GM23338 (cell line): ENCODE measurements around the gene IGFL4. TPM values are rescaled to one million over a fixed set of nuclear protein-coding genes. Genes with fewer than 3 reads are reported as not detected.

Experiments used
- ATAC-seq: fragments of 200-7000 bp; cut with Tn5 transposase; 3 replicates; pipeline ENCODE4 v1.9.1; 2020
- DNase-seq: peaks from one replicate; pipeline ENCODE4 v3.0.0-alpha.2; 2015; ENCODE audit warnings: low spot score
- H2AFZ ChIP-seq: fragments of 200-600 bp; sonication (generic); 2 replicates; pipeline ENCODE4 v1.8.0; 2016; ENCODE audit warnings: antibody characterized with exemption, mild to moderate bottlenecking, moderate library complexity
- H3F3A ChIP-seq: fragments of 200-600 bp; sonication (generic); replicated peaks from 2 replicates; pipeline ENCODE4 v1.8.0; 2017; ENCODE audit warnings: antibody characterized with exemption, mixed run types, low read depth
- H3K27ac ChIP-seq: fragments of 200-600 bp; sonication (generic); 2 replicates; pipeline ENCODE4 v1.6.1; 2016; ENCODE audit warnings: low read depth
- H3K27me3 ChIP-seq: fragments of 200-600 bp; sonication (generic); 2 replicates; pipeline ENCODE4 v1.8.0; 2016; ENCODE audit warnings: mild to moderate bottlenecking, mixed run types, moderate library complexity; ENCODE audit not compliant: insufficient read depth
- H3K36me3 ChIP-seq: fragments of 200-600 bp; sonication (generic); 2 replicates; pipeline ENCODE4 v1.8.0; 2016; ENCODE audit warnings: mild to moderate bottlenecking; ENCODE audit not compliant: insufficient read depth
- H3K4me1 ChIP-seq: fragments of 200-600 bp; sonication (generic); 2 replicates; pipeline ENCODE4 v1.8.0; 2016; ENCODE audit warnings: mild to moderate bottlenecking, moderate library complexity; ENCODE audit not compliant: insufficient read depth
- H3K4me2 ChIP-seq: fragments of 200-600 bp; sonication (generic); 2 replicates; pipeline ENCODE4 v1.7.1; 2017; ENCODE audit warnings: mixed run types
- H3K4me3 ChIP-seq: fragments of 200-600 bp; sonication (generic); 2 replicates; pipeline ENCODE4 v1.6.1; 2016; ENCODE audit warnings: mixed run types
- H3K79me2 ChIP-seq: fragments of 200-600 bp; sonication (generic); replicated peaks from 2 replicates; pipeline ENCODE4 v1.8.0; 2017; ENCODE audit warnings: mild to moderate bottlenecking; ENCODE audit not compliant: insufficient read depth
- H3K9me2 ChIP-seq: fragments of 200-600 bp; sonication (generic); 2 replicates; pipeline ENCODE4 v1.8.0; 2017; ENCODE audit not compliant: insufficient read depth
- H4K20me1 ChIP-seq: fragments of 200-600 bp; sonication (generic); replicated peaks from 2 replicates; pipeline ENCODE4 v1.8.0; 2017; ENCODE audit warnings: mild to moderate bottlenecking; ENCODE audit not compliant: insufficient read depth
- H3K27ac Mint-ChIP-seq: 2 replicates; pipeline ENCODE4 v1.8.0; 2020; ENCODE audit warnings: inconsistent platforms, mild to moderate bottlenecking, moderate library complexity, mixed read lengths
- H3K27me3 Mint-ChIP-seq: 3 replicates; pipeline ENCODE4 v1.8.0; 2022; ENCODE audit warnings: low read depth, mild to moderate bottlenecking, moderate library complexity, mixed read lengths, inconsistent platforms; ENCODE audit not compliant: insufficient read depth, poor library complexity
- H3K36me3 Mint-ChIP-seq: 3 replicates; pipeline ENCODE4 v1.8.0; 2021; ENCODE audit warnings: low read depth, mild to moderate bottlenecking, inconsistent platforms, moderate library complexity, mixed read lengths
- H3K4me1 Mint-ChIP-seq: 3 replicates; pipeline ENCODE4 v1.8.0; 2020; ENCODE audit warnings: mild to moderate bottlenecking, inconsistent platforms, mixed read lengths
- H3K4me3 Mint-ChIP-seq: 3 replicates; pipeline ENCODE4 v1.8.0; 2021; ENCODE audit warnings: moderate library complexity, mild to moderate bottlenecking, inconsistent platforms, mixed read lengths
- H3K9me3 Mint-ChIP-seq: 3 replicates; pipeline ENCODE4 v1.8.0; 2020; ENCODE audit warnings: moderate library complexity, mild to moderate bottlenecking, inconsistent platforms, mixed read lengths
- CREB1 ChIP-seq: fragments of 250-450 bp; sonication (Bioruptor Pico); IDR thresholded peaks from 2 replicates; pipeline ENCODE4 v1.5.0; 2020; ENCODE audit warnings: low read depth, mild to moderate bottlenecking, moderate library complexity
- CTCF ChIP-seq, 2 experiments: fragments of 200-600 bp in 1 of 2; sonication (generic) in 1 of 2; conservative IDR thresholded peaks; 2 replicates each; pipeline versions ENCODE4 v1.5.1 to v1.6.1; 2016 to 2017; ENCODE audit warnings: antibody characterized with exemption in 2 of 2, low read depth in 2 of 2, mild to moderate bottlenecking in 2 of 2, moderate library complexity in 1 of 2
- ETS1 ChIP-seq: IDR thresholded peaks from 2 replicates; pipeline ENCODE4 v1.6.1; 2016; ENCODE audit warnings: antibody characterized with exemption
- EZH2phosphoT487 ChIP-seq: fragments of 200-600 bp; sonication (generic); IDR thresholded peaks from one replicate; pipeline ENCODE4 v1.8.1; 2018; ENCODE audit warnings: antibody characterized with exemption; ENCODE audit not compliant: unreplicated experiment
- JUNB ChIP-seq: IDR thresholded peaks from one replicate; pipeline ENCODE4 v1.6.1; 2016; ENCODE audit warnings: antibody characterized with exemption; ENCODE audit not compliant: unreplicated experiment
- NANOG ChIP-seq: IDR thresholded peaks from 2 replicates; pipeline ENCODE4 v1.6.1; 2016; ENCODE audit warnings: antibody characterized with exemption, borderline replicate concordance
- POLR2AphosphoS5 ChIP-seq: IDR thresholded peaks from 2 replicates; pipeline ENCODE4 v1.6.1; 2016; ENCODE audit warnings: antibody characterized with exemption, low read depth
- STAT1 ChIP-seq: IDR thresholded peaks from one replicate; pipeline ENCODE4 v1.6.1; 2016; ENCODE audit warnings: antibody characterized with exemption; ENCODE audit not compliant: unreplicated experiment
- ZNF114 ChIP-seq: fragments of 250-450 bp; sonication (Bioruptor Pico); IDR thresholded peaks from 2 replicates; pipeline ENCODE4 v1.5.0; 2020; ENCODE audit warnings: mild to moderate bottlenecking, moderate library complexity
- polyA plus RNA-seq: library from polyadenylated mRNA; unstranded; fragments of >200 nt; fragmentation: Nextera tagmentation; extraction: Ambion mirVana; gene quantifications from 2 replicates; pipeline ENCODE4 v1.2.1, GENCODE V29; 2016
- total RNA-seq: library from RNA; depleted of rRNA; stranded (reverse); fragments of >200 nt; shearing (Covaris generic); gene quantifications from 2 replicates; pipeline ENCODE4 v1.2.3, GENCODE V29; 2014
- TF ChIP-seq, protein P1 (sequence below): IDR thresholded peaks from one replicate; pipeline ENCODE4 v1.6.1; 2018; ENCODE audit warnings: antibody characterized with exemption; ENCODE audit not compliant: unreplicated experiment

Gene IGFL4
- total and polyA plus RNA-seq, 2 experiments from 2014 or later: 0.06 to 0.87 TPM

- TF ChIP-seq, protein P1, sequence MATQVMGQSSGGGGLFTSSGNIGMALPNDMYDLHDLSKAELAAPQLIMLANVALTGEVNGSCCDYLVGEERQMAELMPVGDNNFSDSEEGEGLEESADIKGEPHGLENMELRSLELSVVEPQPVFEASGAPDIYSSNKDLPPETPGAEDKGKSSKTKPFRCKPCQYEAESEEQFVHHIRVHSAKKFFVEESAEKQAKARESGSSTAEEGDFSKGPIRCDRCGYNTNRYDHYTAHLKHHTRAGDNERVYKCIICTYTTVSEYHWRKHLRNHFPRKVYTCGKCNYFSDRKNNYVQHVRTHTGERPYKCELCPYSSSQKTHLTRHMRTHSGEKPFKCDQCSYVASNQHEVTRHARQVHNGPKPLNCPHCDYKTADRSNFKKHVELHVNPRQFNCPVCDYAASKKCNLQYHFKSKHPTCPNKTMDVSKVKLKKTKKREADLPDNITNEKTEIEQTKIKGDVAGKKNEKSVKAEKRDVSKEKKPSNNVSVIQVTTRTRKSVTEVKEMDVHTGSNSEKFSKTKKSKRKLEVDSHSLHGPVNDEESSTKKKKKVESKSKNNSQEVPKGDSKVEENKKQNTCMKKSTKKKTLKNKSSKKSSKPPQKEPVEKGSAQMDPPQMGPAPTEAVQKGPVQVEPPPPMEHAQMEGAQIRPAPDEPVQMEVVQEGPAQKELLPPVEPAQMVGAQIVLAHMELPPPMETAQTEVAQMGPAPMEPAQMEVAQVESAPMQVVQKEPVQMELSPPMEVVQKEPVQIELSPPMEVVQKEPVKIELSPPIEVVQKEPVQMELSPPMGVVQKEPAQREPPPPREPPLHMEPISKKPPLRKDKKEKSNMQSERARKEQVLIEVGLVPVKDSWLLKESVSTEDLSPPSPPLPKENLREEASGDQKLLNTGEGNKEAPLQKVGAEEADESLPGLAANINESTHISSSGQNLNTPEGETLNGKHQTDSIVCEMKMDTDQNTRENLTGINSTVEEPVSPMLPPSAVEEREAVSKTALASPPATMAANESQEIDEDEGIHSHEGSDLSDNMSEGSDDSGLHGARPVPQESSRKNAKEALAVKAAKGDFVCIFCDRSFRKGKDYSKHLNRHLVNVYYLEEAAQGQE: no peak
- TF ChIP-seq ZNF114 (no peak), STAT1 (no peak), NANOG (no peak), CREB1 (CRISPR knock-in tag) (no peak), POLR2AphosphoS5 (no peak), EZH2phosphoT487 (no peak), JUNB (no peak), CTCF (conservative IDR thresholded peaks at IDR 0.05; ENCODE audit: low read depth in 2 of 2) (no peak)
Observed at GRCh38 chr19:46058778-46059177, 18.0 kb upstream of the IGFL4 start (continued).

DNA sequence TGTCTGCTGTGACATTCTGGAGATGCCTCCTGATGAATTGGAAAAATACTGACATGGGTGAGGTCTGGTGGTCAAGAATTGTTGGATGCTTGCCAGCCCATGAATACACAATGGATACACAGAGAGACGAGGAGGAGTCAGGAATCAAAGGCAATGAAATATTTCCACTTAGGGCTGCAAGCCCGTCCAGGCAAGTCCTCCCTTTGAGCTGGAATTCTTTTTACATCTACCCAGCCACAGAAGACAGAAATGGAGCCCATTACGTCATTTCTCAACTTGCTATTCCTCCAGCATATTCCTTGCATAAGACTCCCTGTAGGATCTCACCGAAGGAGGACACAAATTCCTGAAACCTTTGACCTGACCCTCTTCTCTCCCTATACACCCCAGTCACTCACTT is 15.7 kb upstream of the IGFL4 start:
- TF ChIP-seq JUNB (no peak), NANOG (no peak), CREB1 (CRISPR knock-in tag) (no peak), ETS1 (no peak)

More for the DNA sequence above, 15.7 kb upstream of the IGFL4 start:
- no peak overlapping the region for H2AFZ ChIP-seq
- Mint-ChIP-seq H3K27ac (no peak overlapping the region), H3K9me3 (peaks cover 34% of the 10 kb centered on the region), H3K4me1 (no peaks in the 10 kb centered on the region), H3K4me3 (no peak overlapping the region), H3K27me3 (peaks cover 2% of the 10 kb centered on the region), H3K36me3 (peaks cover 4% of the 10 kb centered on the region; the same call in 1 of the 3 replicates)
- DNase-seq: no peak
- no peaks in the 10 kb centered on the region for H3F3A ChIP-seq
- no peak overlapping the region for H3K4me2 ChIP-seq
- no peaks in the 10 kb centered on the region for H3K4me1 ChIP-seq
- H3K4me3 ChIP-seq: no peak overlapping the region
- H3K79me2 ChIP-seq: no peaks in the 10 kb centered on the region
- no peaks in the 10 kb centered on the region for H3K36me3 ChIP-seq
- no peak for ATAC-seq
- peaks cover 3% of the 10 kb centered on the region; the same call in 1 of the 2 replicates for H3K9me2 ChIP-seq
- no peak overlapping the region for H3K27ac ChIP-seq
- H3K27me3 ChIP-seq: 0 out of 2 replicates have a peak, but pooled peaks cover 5% of the 10 kb centered on the region
- H4K20me1 ChIP-seq: no peaks in the 10 kb centered on the region
